Right atrium auricular region (tissue), 2 donors: Measurements from ENCODE around the gene PTBP2. TPM values are rescaled to one million over a fixed set of nuclear protein-coding genes. Genes with fewer than 3 reads are reported as not detected.

Source experiments
- DNase-seq: peaks from one replicate; pipeline ENCODE4 v3.0.0-alpha.2; 2019; ENCODE audit warnings: low spot score
- H3K27ac ChIP-seq, 2 donors: fragments of 200-600 bp; sonication (generic); 1 replicate in 1 of 2; 2 replicates in 1 of 2; pipeline ENCODE4 v1.5.1; 2016 to 2019
- H3K27me3 ChIP-seq, 2 donors: fragments of 200-600 bp; sonication (generic); one replicate each; pipeline versions ENCODE4 v1.5.1 to v1.6.0; 2017 to 2019
- H3K36me3 ChIP-seq: fragments of 200-600 bp; sonication (generic); one replicate; pipeline ENCODE4 v1.5.1; 2016
- H3K4me1 ChIP-seq, 2 donors: fragments of 200-600 bp; sonication (generic); one replicate each; pipeline versions ENCODE4 v1.5.1 to v1.6.0; 2017 to 2019
- H3K4me3 ChIP-seq, 2 donors: fragments of 200-600 bp; sonication (generic); 1 replicate in 1 of 2; 2 replicates in 1 of 2; pipeline ENCODE4 v1.5.1; 2017 to 2019; ENCODE audit warnings: mild to moderate bottlenecking in 1 of 2, moderate library complexity in 1 of 2
- H3K9me3 ChIP-seq, 2 donors: fragments of 200-600 bp; sonication (generic); one replicate each; pipeline ENCODE4 v1.5.1; 2019
- total RNA-seq, 2 donors: library from RNA; depleted of rRNA; stranded (reverse); fragments of >200 nt; gene quantifications; one replicate each; pipeline ENCODE4 v1.1.0, GENCODE V29; 2016
- TF ChIP-seq, protein P1 (sequence below), 2 donors: fragments of 200-600 bp; sonication (generic); IDR thresholded peaks; one replicate each; pipeline ENCODE4 v1.5.1; 2019; ENCODE audit warnings: antibody characterized with exemption in 2 of 2

Gene PTBP2
- total RNA-seq, 2 donors from 2014 or later: 15.9 to 21.9 TPM

DNA sequence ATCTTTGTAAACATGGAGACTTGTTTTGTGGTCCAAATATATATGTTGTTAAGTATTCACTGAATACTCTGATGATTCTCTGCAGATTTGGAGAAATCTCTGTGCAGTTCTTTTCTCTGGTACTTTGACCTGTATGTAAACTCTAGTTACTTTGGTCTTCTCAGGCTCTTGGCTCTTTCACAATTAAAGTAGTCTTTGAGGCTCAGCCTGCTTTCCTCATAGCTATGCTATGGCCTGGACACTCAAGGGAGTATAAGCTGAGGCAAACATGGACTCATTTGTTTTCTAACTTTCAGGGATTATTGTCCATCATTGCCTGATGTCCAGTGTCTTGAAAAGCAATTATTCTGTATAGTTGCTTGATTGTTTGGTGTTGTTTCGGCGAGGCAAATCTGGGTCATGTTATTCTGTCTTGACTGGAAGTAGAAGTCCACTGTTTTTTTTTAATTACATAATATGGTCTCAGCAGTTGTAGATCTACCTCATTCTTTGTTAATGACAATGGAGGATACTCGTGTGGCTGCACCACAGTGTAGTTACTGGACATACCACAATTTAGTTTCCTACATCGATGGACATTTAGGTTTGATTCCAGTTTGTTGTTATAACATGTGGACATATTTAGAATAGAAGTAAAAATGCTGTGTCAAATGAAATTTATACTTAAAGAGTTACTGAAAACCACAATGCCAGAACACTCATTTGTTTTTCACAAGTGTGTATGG lies 9.2 kb downstream of the PTBP2 start:
- TF ChIP-seq, protein P1, sequence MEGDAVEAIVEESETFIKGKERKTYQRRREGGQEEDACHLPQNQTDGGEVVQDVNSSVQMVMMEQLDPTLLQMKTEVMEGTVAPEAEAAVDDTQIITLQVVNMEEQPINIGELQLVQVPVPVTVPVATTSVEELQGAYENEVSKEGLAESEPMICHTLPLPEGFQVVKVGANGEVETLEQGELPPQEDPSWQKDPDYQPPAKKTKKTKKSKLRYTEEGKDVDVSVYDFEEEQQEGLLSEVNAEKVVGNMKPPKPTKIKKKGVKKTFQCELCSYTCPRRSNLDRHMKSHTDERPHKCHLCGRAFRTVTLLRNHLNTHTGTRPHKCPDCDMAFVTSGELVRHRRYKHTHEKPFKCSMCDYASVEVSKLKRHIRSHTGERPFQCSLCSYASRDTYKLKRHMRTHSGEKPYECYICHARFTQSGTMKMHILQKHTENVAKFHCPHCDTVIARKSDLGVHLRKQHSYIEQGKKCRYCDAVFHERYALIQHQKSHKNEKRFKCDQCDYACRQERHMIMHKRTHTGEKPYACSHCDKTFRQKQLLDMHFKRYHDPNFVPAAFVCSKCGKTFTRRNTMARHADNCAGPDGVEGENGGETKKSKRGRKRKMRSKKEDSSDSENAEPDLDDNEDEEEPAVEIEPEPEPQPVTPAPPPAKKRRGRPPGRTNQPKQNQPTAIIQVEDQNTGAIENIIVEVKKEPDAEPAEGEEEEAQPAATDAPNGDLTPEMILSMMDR (IDR thresholded peaks at IDR 0.05): no peak
- no peak for DNase-seq
- Histone ChIP-seq H3K36me3 (peaks cover 9% of the 10 kb centered on the region), H3K9me3 (no peaks in the 10 kb centered on the region), H3K4me1 (peaks cover 3 to 16% of the 10 kb centered on the region in 2 donors), H3K27ac (no peak overlapping the region), H3K4me3 (no peak overlapping the region), H3K27me3 (no peaks in the 10 kb centered on the region)

DNA sequence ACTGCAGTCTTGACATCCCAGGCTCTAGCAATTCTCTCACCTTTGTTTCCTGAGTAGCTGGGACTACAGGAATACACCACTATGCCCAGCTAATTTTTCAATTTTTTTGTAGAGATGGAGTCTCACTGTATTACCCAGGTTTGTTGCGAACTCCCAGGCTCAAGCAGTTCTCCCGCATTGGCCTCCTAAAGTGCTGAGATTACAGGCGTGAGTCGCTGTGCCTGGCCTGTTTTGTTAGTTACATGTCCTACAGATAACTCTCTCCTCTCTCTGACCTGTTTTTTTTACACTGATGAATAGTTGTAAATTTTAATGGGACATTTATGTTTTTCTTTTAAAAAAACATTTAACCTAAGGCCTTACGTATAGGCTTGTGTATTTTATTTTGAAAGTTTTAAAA lies 19.8 kb downstream of the PTBP2 start:
- TF ChIP-seq, protein P1 (IDR thresholded peaks at IDR 0.05): no peak
- no peaks in the 10 kb centered on the region for H3K36me3 ChIP-seq

DNA sequence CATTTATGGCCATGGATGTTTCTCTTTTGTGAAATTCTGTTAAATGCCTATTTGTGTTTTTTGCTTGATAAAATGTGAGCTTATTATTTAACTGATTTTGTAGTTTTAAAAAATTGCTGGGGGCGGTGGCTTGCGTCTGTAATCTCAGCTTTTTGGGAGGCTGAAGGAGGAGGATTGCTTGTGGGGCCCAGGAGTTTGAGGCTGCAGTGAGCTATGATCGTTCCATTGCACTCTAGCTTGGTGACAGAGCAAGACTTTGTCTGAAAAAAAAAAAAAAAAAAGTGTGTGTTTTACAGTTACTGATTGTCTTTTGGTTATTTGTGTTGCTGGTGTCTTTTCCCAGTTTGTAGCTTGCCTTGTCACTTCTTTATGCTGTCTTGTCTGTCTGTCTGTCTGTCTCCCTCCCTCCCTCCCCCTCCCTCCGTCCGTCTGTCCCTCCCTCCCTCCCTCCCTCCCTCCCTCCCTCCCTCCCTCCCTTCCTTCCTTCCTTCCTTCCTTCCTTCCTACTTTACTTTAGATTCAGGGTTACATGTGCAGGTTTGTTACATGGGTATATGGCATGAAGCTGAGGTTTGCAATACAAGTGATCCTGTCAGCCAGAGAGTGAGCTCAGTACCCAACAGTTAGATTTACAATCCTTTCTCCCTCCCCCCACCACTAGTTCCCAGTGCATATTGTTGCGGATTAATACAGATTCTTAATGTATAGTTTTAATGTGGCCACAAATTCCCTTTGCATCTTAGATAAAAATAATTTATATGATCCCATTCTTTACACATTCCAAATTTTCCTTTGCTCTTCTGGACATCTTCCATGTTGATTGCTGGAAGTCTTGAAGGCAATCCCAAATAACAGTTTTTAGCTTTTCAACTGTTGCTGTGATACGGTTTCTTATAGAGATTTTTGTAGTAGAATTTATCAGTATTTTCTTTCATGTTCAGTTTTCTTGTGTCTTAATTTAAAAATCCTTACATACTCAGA lies 25.1 kb downstream of the PTBP2 start:
- Histone ChIP-seq H3K4me1 (peaks cover 0 to 19% of the 10 kb centered on the region in 2 donors), H3K4me3 (no peak overlapping the region), H3K36me3 (peaks cover 4% of the 10 kb centered on the region), H3K27ac (no peak overlapping the region), H3K9me3 (no peaks in the 10 kb centered on the region), H3K27me3 (no peaks in the 10 kb centered on the region)
- no peak for DNase-seq
- TF ChIP-seq, protein P1 (IDR thresholded peaks at IDR 0.05): no peak

More for the DNA sequence above, 19.8 kb downstream of the PTBP2 start:
- no peak for DNase-seq
- Histone ChIP-seq H3K4me1 (no peaks in the 10 kb centered on the region), H3K27ac (no peak overlapping the region), H3K4me3 (no peak overlapping the region), H3K27me3 (no peaks in the 10 kb centered on the region), H3K9me3 (no peaks in the 10 kb centered on the region)

DNA sequence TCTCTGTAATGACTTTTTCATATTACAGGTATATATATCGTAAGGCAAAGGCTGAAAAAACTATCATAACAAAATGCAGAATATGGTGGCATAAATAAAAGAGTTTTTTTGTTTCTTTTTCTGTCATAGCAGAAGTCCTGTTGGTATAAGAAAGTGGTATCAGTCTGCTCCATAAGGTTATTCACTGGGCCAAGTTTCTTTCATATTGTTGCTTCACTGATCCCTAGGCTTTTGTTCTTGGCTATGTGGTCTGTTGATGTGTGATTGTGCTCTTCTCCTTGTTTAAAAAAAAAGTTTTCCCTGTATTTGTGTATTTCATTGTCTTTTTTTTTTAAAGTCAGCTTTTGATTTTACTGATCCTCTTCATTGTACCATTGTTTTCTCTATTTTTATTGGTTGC lies 26.0 kb downstream of the PTBP2 start:
- no peak for DNase-seq
- Histone ChIP-seq H3K27me3 (no peaks in the 10 kb centered on the region), H3K4me1 (peaks cover 0 to 19% of the 10 kb centered on the region in 2 donors), H3K4me3 (no peak overlapping the region), H3K36me3 (peaks cover 12% of the 10 kb centered on the region), H3K27ac (no peak overlapping the region), H3K9me3 (no peaks in the 10 kb centered on the region)
- TF ChIP-seq, protein P1 (IDR thresholded peaks at IDR 0.05): no peak

DNA sequence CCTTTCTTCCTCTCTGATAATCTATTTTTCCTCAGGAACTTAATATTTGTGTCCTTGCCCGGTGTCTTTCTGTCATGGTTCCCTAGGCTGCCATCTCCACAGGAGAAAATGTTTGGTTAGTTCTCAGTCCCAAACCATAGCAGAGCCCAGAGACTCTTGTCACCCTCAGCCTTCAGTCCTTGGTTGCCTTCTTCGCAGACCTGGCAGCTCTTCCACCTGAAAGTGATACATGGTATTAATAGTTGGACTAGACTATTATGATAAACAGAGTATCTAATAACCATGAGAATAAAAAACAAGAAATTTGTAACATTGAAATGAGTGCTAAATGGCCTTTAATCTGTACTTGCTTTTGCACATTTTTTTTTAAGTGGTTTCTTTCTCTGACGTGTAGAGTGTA lies 26.5 kb downstream of the PTBP2 start:
- H3K4me1 ChIP-seq: peaks cover 0 to 19% of the 10 kb centered on the region in 2 donors
- peaks cover 17% of the 10 kb centered on the region for H3K36me3 ChIP-seq
- DNase-seq: no peak
- TF ChIP-seq, protein P1 (IDR thresholded peaks at IDR 0.05): no peak
- H3K9me3 ChIP-seq: no peaks in the 10 kb centered on the region
- no peak overlapping the region for H3K4me3 ChIP-seq
- no peaks in the 10 kb centered on the region for H3K27me3 ChIP-seq
- no peak overlapping the region for H3K27ac ChIP-seq
